ENCODE data around the gene CTRB2. TPM values are rescaled to one million over a fixed set of nuclear protein-coding genes. Genes with fewer than 3 reads are reported as not detected.

The CTRB2 gene
- total RNA-seq, 1 donor from 2014 or later = not detected

GRCh38 chr16:75235721-75236193 is 28.8 kb upstream of the CTRB2 start:
- DNase-seq (ENCODE audit: low spot score in 2 of 2, unreplicated experiment in 2 of 2) = no peak
- H3K4me1 Mint-ChIP-seq = peaks cover 24% of the 10 kb centered on the region

GRCh38 chr16:75234856-75235696 is 28.1 kb upstream of the CTRB2 start:
- TF ChIP-seq CTCF (IDR thresholded peaks at IDR 0.05; ENCODE audit: unreplicated experiment) = no peak
- Mint-ChIP-seq H3K9me3 (no peaks in the 10 kb centered on the region), H3K4me3 (no peak overlapping the region), H3K36me3 (peaks cover 17% of the 10 kb centered on the region), H3K27ac (no peak overlapping the region), H3K4me1 (peaks cover 21% of the 10 kb centered on the region), H3K27me3 (ENCODE audit: low read depth) (no peaks in the 10 kb centered on the region)
- DNase-seq (ENCODE audit: low spot score in 2 of 2, unreplicated experiment in 2 of 2) = no peak

More at GRCh38 chr16:75235721-75236193, 28.8 kb upstream of the CTRB2 start:
- Mint-ChIP-seq H3K4me3 (no peak overlapping the region), H3K27me3 (ENCODE audit: low read depth) (no peaks in the 10 kb centered on the region), H3K9me3 (no peaks in the 10 kb centered on the region), H3K36me3 (peaks cover 13% of the 10 kb centered on the region), H3K27ac (peak overlapping the region; percentile 42)
- TF ChIP-seq CTCF (IDR thresholded peaks at IDR 0.05; ENCODE audit: unreplicated experiment) = no peak

- peak overlapping the region; percentile 85 for H3K27ac Mint-ChIP-seq
- H3K36me3 Mint-ChIP-seq = peaks cover 16% of the 10 kb centered on the region
- no peak for TF ChIP-seq CTCF (IDR thresholded peaks at IDR 0.05; ENCODE audit: unreplicated experiment)
- H3K9me3 Mint-ChIP-seq = no peaks in the 10 kb centered on the region
- no peaks in the 10 kb centered on the region for H3K27me3 Mint-ChIP-seq (ENCODE audit: low read depth)
- peaks cover 11% of the 10 kb centered on the region for H3K4me1 Mint-ChIP-seq
- no peak overlapping the region for H3K4me3 Mint-ChIP-seq
- DNase-seq (ENCODE audit: low spot score in 2 of 2, unreplicated experiment in 2 of 2) = no peak
These were observed 26.6 kb upstream of the CTRB2 start for GRCh38 chr16:75233611-75233938.

- H3K36me3 Mint-ChIP-seq = peaks cover 16% of the 10 kb centered on the region
- no peak overlapping the region for H3K27ac Mint-ChIP-seq
- no peaks in the 10 kb centered on the region for H3K9me3 Mint-ChIP-seq
- H3K27me3 Mint-ChIP-seq (ENCODE audit: low read depth) = no peaks in the 10 kb centered on the region
- peaks cover 4% of the 10 kb centered on the region for H3K4me1 Mint-ChIP-seq
- TF ChIP-seq CTCF (IDR thresholded peaks at IDR 0.05; ENCODE audit: unreplicated experiment) = no peak
- DNase-seq (ENCODE audit: low spot score in 2 of 2, unreplicated experiment in 2 of 2) = no peak
- no peak overlapping the region for H3K4me3 Mint-ChIP-seq
These were observed 24.6 kb upstream of the CTRB2 start for GRCh38 chr16:75231570-75231969.

- Mint-ChIP-seq H3K4me3 (no peak overlapping the region), H3K27me3 (ENCODE audit: low read depth) (no peaks in the 10 kb centered on the region), H3K4me1 (peaks cover 4% of the 10 kb centered on the region), H3K27ac (peak overlapping the region; percentile 0), H3K9me3 (no peaks in the 10 kb centered on the region), H3K36me3 (peaks cover 16% of the 10 kb centered on the region)
- no peak for DNase-seq (ENCODE audit: low spot score in 2 of 2, unreplicated experiment in 2 of 2)
- TF ChIP-seq CTCF (IDR thresholded peaks at IDR 0.05; ENCODE audit: unreplicated experiment) = no peak
These were observed 23.6 kb upstream of the CTRB2 start for GRCh38 chr16:75230471-75231110.

Data from mesothelial cell of epicardium (in vitro differentiated cells).